Testis (tissue), 2 donors: Measurements from ENCODE around the gene VWA3A.

ENCODE experiments used
- POLR2A ChIP-seq: fragments of 450-650 bp; IDR thresholded peaks from one replicate; pipeline ENCODE4 v1.6.1; 2017; ENCODE audit warnings: antibody characterized with exemption, mild to moderate bottlenecking, moderate library complexity
- TF ChIP-seq, protein P1 (sequence below), 3 experiments: fragments of 450-650 bp in 2 of 3; fragments of 200-600 bp in 1 of 3; sonication (generic) in 1 of 3; IDR thresholded peaks; one replicate each; pipeline ENCODE4 v1.5.1; 2016 to 2019; ENCODE audit warnings: antibody characterized with exemption in 3 of 3, mild to moderate bottlenecking in 2 of 3, moderate library complexity in 1 of 3

DNA sequence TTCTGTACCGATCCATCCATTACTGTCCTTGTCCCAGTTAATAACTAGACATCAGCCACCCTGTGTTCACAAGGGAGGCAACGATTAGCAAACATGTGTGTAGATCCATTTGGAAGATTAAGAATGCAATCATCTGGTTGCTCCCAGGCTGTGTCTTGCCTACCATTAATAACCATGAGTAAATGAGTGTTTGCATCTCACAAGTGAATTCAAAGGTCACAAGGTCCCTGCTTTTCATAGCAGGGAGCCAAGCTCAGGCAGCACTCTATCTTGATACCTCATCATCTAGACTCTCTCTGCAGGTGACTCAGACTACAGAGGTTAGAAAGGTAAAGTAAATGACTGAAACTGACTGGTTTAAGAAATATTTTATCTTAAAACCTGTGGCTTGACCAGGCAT lies 25.3 kb downstream of the VWA3A start:
- TF ChIP-seq, protein P1, sequence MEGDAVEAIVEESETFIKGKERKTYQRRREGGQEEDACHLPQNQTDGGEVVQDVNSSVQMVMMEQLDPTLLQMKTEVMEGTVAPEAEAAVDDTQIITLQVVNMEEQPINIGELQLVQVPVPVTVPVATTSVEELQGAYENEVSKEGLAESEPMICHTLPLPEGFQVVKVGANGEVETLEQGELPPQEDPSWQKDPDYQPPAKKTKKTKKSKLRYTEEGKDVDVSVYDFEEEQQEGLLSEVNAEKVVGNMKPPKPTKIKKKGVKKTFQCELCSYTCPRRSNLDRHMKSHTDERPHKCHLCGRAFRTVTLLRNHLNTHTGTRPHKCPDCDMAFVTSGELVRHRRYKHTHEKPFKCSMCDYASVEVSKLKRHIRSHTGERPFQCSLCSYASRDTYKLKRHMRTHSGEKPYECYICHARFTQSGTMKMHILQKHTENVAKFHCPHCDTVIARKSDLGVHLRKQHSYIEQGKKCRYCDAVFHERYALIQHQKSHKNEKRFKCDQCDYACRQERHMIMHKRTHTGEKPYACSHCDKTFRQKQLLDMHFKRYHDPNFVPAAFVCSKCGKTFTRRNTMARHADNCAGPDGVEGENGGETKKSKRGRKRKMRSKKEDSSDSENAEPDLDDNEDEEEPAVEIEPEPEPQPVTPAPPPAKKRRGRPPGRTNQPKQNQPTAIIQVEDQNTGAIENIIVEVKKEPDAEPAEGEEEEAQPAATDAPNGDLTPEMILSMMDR (IDR thresholded peaks at IDR 0.05) = no peak
- no peak for TF ChIP-seq POLR2A
